ENCODE results near the gene STAMBP. TPM values are rescaled to one million over a fixed set of nuclear protein-coding genes. Genes with fewer than 3 reads are reported as not detected.

STAMBP gene
- total RNA-seq, 1 donor from 2014 or later: 46.5 TPM

DNA sequence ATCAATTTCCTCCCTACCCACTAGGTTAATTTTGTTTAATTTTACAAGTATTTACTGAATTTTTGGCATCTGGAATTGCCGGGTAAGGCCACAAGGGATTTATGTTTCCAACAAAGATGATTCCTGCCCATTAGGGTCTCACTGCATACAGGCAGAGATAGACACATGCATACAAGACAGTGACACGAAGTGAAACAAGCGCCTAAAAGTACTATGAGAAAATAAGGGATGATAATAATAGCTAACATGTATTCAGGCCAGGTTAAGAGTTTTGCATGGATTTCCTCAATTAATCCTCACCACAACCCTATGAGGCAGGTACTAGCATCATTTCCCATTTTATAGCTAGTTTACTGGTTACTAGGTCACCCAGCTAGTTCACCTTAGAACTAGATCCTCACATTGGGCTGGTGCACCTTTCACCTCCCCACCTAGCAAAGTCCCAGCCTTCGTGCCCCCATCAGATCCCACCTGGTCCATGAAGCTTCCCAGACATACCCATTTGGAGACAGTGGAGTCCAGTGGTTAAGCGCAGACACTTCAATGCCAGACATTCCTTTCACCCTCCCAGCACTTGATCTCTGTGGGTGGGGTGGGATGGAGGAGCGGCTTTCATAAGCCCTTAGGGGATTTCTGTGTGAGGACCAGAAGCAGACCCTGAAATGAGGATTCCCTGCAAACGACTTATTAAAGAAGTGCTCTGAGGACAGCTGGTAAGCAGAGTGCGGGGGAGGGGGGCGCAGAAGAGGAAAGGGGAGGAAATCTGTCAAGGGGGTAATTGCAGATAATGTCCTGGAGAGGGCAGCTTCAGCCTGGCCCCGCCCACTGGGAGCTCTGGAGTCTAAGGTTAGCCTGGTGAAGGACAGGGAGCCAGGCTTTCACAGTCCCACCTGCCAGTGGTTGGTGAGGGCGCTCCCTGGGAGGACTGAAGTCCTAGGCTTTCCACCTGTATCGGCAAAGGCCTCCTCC lies 92.1 kb downstream of the STAMBP start:
- H3K27ac ChIP-seq (ENCODE audit: low read depth, low read length): no peak overlapping the region
- Mint-ChIP-seq H3K4me3 (ENCODE audit: unreplicated experiment) (no peak overlapping the region), H3K36me3 (ENCODE audit: low read depth, unreplicated experiment) (peaks cover 9% of the 10 kb centered on the region), H3K27ac (ENCODE audit: unreplicated experiment) (no peak overlapping the region), H3K9me3 (ENCODE audit: unreplicated experiment) (peaks cover 3% of the 10 kb centered on the region), H3K27me3 (ENCODE audit: low read depth, unreplicated experiment) (peaks cover 6% of the 10 kb centered on the region), H3K4me1 (ENCODE audit: low read depth, unreplicated experiment) (no peaks in the 10 kb centered on the region)
- H3K27me3 ChIP-seq (ENCODE audit: insufficient read depth, low read length): peaks cover 22% of the 10 kb centered on the region
- H3K4me1 ChIP-seq (ENCODE audit: insufficient read depth, low read length): no peaks in the 10 kb centered on the region
- H3K9me3 ChIP-seq (ENCODE audit: insufficient read depth, low read depth, low read length): no peaks in the 10 kb centered on the region
- FAIRE-seq (no peak), DNase-seq (ENCODE audit: low read depth) (no peak)
- H3K79me2 ChIP-seq (ENCODE audit: insufficient read depth, low read length): no peaks in the 10 kb centered on the region
- H3K9ac ChIP-seq (ENCODE audit: low read length): no peak overlapping the region
- H2AFZ ChIP-seq (ENCODE audit: low read depth, low read length): no peak overlapping the region
- no peak for TF ChIP-seq EZH2 (IDR thresholded peaks at IDR 0.05; ENCODE audit: insufficient read depth, low read length)
- TF ChIP-seq, protein P1, sequence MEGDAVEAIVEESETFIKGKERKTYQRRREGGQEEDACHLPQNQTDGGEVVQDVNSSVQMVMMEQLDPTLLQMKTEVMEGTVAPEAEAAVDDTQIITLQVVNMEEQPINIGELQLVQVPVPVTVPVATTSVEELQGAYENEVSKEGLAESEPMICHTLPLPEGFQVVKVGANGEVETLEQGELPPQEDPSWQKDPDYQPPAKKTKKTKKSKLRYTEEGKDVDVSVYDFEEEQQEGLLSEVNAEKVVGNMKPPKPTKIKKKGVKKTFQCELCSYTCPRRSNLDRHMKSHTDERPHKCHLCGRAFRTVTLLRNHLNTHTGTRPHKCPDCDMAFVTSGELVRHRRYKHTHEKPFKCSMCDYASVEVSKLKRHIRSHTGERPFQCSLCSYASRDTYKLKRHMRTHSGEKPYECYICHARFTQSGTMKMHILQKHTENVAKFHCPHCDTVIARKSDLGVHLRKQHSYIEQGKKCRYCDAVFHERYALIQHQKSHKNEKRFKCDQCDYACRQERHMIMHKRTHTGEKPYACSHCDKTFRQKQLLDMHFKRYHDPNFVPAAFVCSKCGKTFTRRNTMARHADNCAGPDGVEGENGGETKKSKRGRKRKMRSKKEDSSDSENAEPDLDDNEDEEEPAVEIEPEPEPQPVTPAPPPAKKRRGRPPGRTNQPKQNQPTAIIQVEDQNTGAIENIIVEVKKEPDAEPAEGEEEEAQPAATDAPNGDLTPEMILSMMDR (IDR thresholded peaks at IDR 0.05; ENCODE audit: insufficient read depth, low read depth, low read length): no peak
- peaks cover 6% of the 10 kb centered on the region for H3K36me3 ChIP-seq (ENCODE audit: insufficient read depth, low read length)
- no peaks in the 10 kb centered on the region for H4K20me1 ChIP-seq (ENCODE audit: insufficient read depth, low read length)
- H3K4me2 ChIP-seq (ENCODE audit: low read length): no peak overlapping the region
- H3K4me3 ChIP-seq (ENCODE audit: insufficient read depth, low read depth, low read length): no peak overlapping the region

DNA sequence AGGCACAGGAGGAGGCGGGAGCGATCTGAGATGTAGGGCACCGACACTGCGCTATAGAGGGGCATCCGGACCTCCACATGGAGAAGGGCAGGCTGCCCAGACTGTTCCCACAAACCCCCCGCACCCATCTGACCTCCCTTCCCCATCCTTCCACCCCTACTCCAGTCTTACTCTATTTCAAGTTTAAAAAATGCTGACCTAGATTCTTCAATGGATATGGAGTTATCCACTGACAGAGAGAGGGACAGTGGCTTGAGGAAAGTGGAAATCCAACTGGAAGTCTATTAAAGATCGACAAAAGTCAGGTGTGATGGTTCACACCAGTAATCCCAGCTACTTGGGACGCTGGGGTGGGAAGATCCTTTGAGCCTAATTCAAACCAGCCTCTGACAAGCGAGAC lies 92.8 kb downstream of the STAMBP start:
- Histone ChIP-seq H3K36me3 (ENCODE audit: insufficient read depth, low read length) (peaks cover 6% of the 10 kb centered on the region), H3K4me1 (ENCODE audit: insufficient read depth, low read length) (no peaks in the 10 kb centered on the region), H2AFZ (ENCODE audit: low read depth, low read length) (no peak overlapping the region), H3K27me3 (ENCODE audit: insufficient read depth, low read length) (peaks cover 22% of the 10 kb centered on the region), H3K9me3 (ENCODE audit: insufficient read depth, low read depth, low read length) (no peaks in the 10 kb centered on the region), H3K9ac (ENCODE audit: low read length) (no peak overlapping the region), H3K27ac (ENCODE audit: low read depth, low read length) (no peak overlapping the region), H3K4me2 (ENCODE audit: low read length) (no peak overlapping the region), H4K20me1 (ENCODE audit: insufficient read depth, low read length) (no peaks in the 10 kb centered on the region), H3K79me2 (ENCODE audit: insufficient read depth, low read length) (no peaks in the 10 kb centered on the region), H3K4me3 (ENCODE audit: insufficient read depth, low read depth, low read length) (no peak overlapping the region)
- TF ChIP-seq, protein P1 (IDR thresholded peaks at IDR 0.05; ENCODE audit: insufficient read depth, low read depth, low read length): no peak
- no peak for TF ChIP-seq EZH2 (IDR thresholded peaks at IDR 0.05; ENCODE audit: insufficient read depth, low read length)
- no peaks in the 10 kb centered on the region for H3K4me1 Mint-ChIP-seq (ENCODE audit: low read depth, unreplicated experiment)
- FAIRE-seq (no peak), DNase-seq (ENCODE audit: low read depth) (no peak)
- peak overlapping the region; percentile 75 for H3K27ac Mint-ChIP-seq (ENCODE audit: unreplicated experiment)
- H3K4me3 Mint-ChIP-seq (ENCODE audit: unreplicated experiment): no peak overlapping the region
- H3K27me3 Mint-ChIP-seq (ENCODE audit: low read depth, unreplicated experiment): peaks cover 3% of the 10 kb centered on the region
- H3K9me3 Mint-ChIP-seq (ENCODE audit: unreplicated experiment): peaks cover 3% of the 10 kb centered on the region
- H3K36me3 Mint-ChIP-seq (ENCODE audit: low read depth, unreplicated experiment): peaks cover 6% of the 10 kb centered on the region

DNA sequence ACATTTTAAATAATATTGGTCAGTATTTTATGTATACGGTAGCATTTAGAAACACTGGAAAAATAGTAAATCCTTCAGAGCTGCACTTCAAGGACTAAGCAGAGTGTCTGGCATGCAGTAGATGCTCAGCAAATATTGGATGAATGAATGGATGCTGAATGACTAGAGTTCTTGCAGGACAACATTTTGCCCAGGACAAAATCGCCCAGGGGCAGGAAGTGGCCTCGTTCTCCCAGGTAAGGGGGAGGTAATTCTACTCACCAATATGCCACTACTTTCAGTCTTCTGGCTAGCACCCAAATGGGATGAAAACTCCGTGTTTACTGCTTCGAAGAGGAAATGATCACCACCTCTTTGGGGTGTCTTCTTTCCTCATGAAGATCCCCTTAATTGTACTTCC lies 93.9 kb downstream of the STAMBP start:
- H3K36me3 ChIP-seq (ENCODE audit: insufficient read depth, low read length): peaks cover under 1% of the 10 kb centered on the region
- DNase-seq (ENCODE audit: low read depth) (no peak), FAIRE-seq (no peak)
- H3K4me2 ChIP-seq (ENCODE audit: low read length): no peak overlapping the region
- H3K9ac ChIP-seq (ENCODE audit: low read length): no peak overlapping the region
- peaks cover 3% of the 10 kb centered on the region for H3K27me3 Mint-ChIP-seq (ENCODE audit: low read depth, unreplicated experiment)
- peaks cover 6% of the 10 kb centered on the region for H3K36me3 Mint-ChIP-seq (ENCODE audit: low read depth, unreplicated experiment)
- no peak overlapping the region for H3K27ac ChIP-seq (ENCODE audit: low read depth, low read length)
- no peaks in the 10 kb centered on the region for H3K9me3 Mint-ChIP-seq (ENCODE audit: unreplicated experiment)
- H3K4me3 ChIP-seq (ENCODE audit: insufficient read depth, low read depth, low read length): no peak overlapping the region
- no peak overlapping the region for H3K4me3 Mint-ChIP-seq (ENCODE audit: unreplicated experiment)
- H4K20me1 ChIP-seq (ENCODE audit: insufficient read depth, low read length): no peaks in the 10 kb centered on the region
- H2AFZ ChIP-seq (ENCODE audit: low read depth, low read length): no peak overlapping the region
- peaks cover 2% of the 10 kb centered on the region for H3K4me1 ChIP-seq (ENCODE audit: insufficient read depth, low read length)
- no peak for TF ChIP-seq EZH2 (IDR thresholded peaks at IDR 0.05; ENCODE audit: insufficient read depth, low read length)
- TF ChIP-seq, protein P1 (IDR thresholded peaks at IDR 0.05; ENCODE audit: insufficient read depth, low read depth, low read length): no peak
- H3K4me1 Mint-ChIP-seq (ENCODE audit: low read depth, unreplicated experiment): peaks cover under 1% of the 10 kb centered on the region
- no peak overlapping the region for H3K27ac Mint-ChIP-seq (ENCODE audit: unreplicated experiment)
- peaks cover 10% of the 10 kb centered on the region for H3K79me2 ChIP-seq (ENCODE audit: insufficient read depth, low read length)
- no peaks in the 10 kb centered on the region for H3K9me3 ChIP-seq (ENCODE audit: insufficient read depth, low read depth, low read length)
- H3K27me3 ChIP-seq (ENCODE audit: insufficient read depth, low read length): peaks cover 15% of the 10 kb centered on the region
